ENCODE measurements around the gene RGS9BP.
"Not testable (repeated sequence)": the region's sequence is repeated elsewhere in the genome, so short reads cannot be mapped to it uniquely, and the experiment has no call there.

RGS9BP gene, protein sequence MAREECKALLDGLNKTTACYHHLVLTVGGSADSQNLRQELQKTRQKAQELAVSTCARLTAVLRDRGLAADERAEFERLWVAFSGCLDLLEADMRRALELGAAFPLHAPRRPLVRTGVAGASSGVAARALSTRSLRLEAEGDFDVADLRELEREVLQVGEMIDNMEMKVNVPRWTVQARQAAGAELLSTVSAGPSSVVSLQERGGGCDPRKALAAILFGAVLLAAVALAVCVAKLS

DNA sequence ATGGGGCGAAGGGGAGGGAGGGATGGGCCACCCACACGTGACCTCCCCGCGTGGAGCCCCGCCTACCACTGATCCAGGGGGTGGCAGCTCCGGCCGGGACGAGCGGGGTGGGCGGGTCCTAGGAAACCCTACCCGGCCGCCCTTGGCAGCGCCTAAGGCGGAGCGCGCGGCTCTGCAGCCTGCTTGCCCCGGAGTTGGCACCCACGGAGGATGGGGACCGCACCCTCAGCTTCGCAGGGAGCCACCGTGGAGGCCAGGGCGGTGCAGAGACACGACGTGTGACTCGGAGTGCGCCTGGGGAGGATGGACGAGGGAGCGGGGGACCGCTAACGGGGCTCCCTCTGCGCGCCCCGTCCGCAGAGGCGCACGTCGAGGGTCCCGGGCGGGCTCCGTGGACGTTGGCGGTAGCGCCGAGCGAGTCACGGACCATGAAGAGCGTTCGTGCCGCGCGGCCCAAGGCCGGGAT is at the start of gene RGS9BP:
TSS of gene RGS9BP (plus strand) at position 129 of the 466 bp plus-strand sequence. CDS start 416 bp downstream, outside the sequence.
- H3K27ac ChIP-seq, result peak within 1 kb of the TSS; percentile 47
- DNase-seq (ENCODE audit: low read depth, low spot score), result no peak

DNA sequence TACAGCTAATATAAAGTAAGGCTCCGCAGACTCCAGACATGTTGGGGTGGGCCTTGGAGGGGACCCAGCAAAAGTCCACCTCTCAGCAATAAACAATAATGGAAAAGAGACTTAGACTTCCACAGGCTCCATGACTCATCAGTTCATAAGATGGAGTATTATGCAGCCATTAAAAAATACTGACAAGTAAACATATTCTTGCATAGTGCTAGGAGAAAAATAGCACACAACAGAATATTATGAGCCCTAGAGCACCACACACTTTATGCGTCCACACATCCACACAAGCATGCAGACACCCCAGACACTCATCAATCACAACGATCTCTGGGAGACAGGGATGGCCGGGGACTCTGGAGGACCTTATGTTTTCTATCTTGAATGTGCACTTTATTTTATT is 48.7 kb upstream of the RGS9BP start:
- no peak overlapping the region for H3K27ac ChIP-seq
- no peak for DNase-seq (ENCODE audit: low read depth, low spot score)

DNA sequence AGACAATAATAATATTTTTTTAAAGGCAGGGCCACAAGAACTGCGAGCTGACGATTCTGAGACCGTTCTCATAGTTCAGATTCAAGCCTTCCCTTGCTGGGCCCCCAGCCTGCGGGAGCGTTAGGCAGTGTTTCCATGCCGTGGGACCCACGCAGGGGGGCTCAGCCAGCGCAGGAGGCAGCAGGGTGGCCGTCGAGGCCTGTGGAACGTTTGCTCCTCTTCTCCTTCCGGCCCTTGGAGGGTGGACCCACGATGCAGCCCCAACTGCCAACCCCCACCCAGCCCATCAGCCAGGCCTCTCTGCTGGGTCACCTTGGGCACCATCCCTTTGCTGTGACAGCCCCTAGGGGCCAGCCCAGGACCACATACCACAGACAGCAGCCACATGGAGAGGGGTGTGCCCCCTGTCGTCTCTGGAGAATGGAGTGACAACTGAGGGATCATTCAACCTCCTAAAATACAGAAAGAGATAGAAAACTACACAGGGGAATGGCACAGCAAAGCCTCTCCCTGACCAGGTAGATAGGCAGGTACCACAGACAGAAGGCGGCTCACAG is 47.9 kb upstream of the RGS9BP start:
- H3K27ac ChIP-seq, result no peak overlapping the region
- no peak for DNase-seq (ENCODE audit: low read depth, low spot score)

DNA sequence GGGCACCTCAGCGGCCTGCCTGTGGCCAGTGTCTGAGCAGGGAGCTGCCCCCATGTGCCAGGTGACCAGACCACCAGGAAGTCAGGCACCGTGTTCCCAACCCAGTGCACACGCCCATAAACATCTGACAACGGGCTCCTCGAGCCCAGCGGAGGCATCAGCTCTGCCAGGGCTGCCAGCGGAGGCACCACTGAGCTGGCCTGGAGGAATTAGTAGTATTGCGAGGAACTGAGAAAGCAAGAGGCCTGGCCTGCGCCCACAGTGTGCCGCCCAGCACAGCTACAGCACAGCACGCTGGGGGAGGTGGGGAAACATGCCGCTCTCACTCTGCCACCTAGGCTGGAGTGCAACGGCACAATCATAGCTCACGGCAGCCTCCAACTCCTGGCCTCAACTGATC is 45.3 kb upstream of the RGS9BP start:
- no peak for DNase-seq (ENCODE audit: low read depth, low spot score)
- no peak overlapping the region for H3K27ac ChIP-seq

DNA sequence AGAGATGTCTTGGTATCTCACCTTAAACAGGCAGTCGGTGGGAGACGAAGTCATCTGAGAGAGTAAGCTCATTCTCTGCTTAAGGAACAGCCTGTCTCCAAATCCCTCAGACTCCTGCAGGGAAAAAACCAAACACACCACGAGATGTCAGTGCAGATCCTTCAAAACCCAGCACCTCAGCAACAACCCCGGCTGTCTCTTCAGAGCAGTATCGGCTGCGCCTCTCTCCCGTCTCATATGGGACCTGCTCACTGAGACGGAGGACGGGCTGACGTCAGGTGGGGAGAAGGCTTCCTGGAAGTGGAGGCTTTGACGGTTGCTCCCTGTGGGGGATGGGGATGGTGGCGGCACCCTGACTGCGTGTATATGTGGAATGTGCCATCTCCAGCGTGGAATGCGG is 44.3 kb upstream of the RGS9BP start:
- no peak overlapping the region for H3K27ac ChIP-seq
- DNase-seq (ENCODE audit: low read depth, low spot score), result no peak

DNA sequence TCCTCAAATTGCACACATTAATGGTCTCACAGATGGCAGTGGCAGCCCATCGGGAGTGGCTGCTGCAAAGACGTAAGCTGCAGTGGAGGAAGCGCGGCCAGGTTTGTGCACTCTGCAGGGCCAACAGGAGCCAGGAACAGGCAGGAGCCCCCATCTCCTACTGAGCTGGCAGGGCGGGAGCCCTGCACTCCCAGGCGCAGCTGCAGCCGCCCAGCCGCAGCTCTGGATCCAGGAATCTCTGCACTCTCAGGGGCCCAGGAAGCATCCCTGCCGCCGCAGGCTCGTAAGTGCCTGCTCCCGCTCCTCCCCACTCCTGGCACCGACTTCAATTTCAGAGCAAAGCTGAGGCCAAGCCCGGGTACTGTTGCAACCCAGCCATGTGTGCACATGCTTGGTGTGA is 38.2 kb upstream of the RGS9BP start:
- no peak overlapping the region for H3K27ac ChIP-seq
- no peak for DNase-seq (ENCODE audit: low read depth, low spot score)

DNA sequence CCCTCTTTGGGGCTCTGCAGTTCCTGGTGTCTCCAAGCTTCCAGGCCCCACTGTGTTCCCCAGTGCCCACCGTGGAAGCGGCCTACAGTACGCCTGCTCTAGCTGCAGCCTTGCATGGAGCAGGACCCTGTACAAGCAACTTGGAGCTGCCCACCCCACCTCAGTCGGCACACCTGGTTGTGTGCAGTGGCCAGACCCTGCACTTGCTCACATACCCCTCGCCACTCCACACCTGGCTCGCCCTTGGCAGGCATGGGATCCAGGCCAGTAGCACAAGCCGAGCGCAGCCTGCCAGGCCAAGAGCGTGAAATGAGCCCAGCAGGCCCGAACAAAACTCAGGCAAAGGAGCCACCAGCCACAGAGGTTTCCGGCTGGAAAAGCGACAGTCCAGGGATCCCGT is 37.0 kb upstream of the RGS9BP start:
- DNase-seq (ENCODE audit: low read depth, low spot score), result no peak
- no peak overlapping the region for H3K27ac ChIP-seq

DNA sequence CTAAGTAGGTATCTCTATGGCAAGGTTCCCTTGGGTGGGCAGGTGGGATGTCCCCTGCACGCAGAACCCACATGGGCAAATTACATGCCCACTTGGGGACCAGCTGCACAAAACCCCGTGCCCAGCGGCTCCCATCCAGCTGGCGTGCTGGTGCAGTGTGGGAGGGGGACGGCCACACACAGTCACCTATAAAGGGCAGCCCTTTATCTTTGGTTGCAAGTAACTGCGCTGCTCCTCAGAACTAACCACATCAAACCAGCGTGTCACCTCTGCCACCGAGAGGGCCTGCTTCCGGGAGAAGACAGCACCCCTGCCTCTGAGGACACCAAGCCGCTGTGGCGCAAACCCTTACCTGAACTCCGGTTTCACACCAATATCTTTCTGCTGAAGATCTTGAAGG is 32.9 kb upstream of the RGS9BP start:
- no peak overlapping the region for H3K27ac ChIP-seq
- no peak for DNase-seq (ENCODE audit: low read depth, low spot score)

DNA sequence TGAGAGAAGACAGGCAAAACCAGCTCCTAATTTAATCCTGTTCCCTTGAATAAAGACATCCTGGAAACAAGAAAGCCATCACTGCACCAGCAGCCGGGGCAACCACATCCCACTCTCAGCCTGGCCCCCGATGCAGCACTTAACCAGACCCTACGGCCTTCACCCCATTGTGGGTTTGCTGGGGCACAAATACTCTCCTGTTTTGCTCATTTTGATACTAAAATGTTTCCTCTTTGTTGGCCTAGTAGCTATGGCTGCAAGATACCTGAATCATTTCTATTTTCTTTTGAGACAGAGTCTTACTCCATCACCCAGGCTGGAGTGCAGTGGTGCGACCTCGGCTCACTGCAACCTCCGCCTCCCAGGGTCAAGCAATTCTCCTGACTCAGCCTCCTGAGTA is 29.1 kb upstream of the RGS9BP start:
- H3K27ac ChIP-seq, result no peak overlapping the region
- DNase-seq (ENCODE audit: low read depth, low spot score), result no peak

DNA sequence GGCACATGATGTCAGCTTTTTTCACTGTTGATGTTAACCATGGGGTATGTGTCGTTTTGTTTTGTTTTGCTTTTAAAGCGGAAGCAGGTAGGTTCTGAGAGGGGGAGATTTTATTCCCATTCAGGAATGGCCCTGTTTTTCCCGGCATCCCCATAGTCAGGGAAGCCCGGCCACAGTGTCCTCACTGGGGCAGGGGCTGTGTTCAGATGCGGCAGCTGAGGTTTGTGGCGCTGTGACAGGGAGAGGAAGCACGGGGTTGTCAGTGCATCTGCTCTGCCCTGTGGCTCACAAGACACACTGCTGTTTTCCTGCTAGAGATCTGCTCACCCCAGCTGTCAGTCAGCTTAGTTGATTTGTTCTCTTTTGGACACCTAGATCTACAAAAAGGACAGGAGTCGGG is 28.3 kb upstream of the RGS9BP start:
- DNase-seq (ENCODE audit: low read depth, low spot score), result no peak
- no peak overlapping the region for H3K27ac ChIP-seq

DNA sequence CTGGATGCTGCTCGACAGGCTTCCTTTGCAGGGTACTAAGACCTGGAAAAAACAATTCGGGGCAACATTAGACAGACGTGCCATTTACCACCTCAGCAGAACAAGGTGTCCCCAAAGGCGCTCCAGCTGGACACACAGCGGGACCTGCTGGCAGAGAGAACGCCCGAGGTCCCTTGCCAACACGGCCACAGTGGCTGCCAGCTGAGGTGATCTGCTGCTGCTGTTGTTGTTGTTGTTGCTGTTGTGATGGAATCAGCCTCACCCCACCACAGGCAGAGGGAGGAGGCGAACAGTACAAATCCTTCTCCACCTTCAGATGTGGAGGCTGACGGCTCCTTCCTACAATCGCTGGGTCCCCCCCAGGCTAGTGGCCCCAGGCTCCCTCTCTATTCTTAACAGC is 25.9 kb upstream of the RGS9BP start:
- no peak for DNase-seq (ENCODE audit: low read depth, low spot score)

DNA sequence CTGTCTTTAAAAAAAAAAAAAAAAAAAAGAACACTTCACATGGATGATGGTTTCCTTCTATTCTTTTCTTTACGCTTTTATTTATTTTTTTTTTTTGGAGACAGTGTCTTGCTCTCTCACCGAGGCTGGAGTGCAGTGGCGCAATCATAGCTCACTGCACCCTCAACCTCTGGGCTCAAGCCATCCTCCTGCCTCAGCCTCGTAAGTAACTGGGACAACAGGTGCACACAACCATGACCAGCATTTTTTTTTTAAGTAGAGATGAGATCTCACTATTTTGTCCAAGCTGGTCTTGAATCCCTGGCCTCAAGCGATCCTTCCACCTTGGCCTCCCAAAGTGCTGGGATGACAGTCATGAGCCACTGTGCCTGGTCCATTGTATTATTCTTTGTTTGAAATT is 25.0 kb upstream of the RGS9BP start:
- no peak for DNase-seq (ENCODE audit: low read depth, low spot score)
- H3K27ac ChIP-seq, result no peak overlapping the region

More for the DNA sequence above, 25.9 kb upstream of the RGS9BP start:
- no peak overlapping the region for H3K27ac ChIP-seq

DNA sequence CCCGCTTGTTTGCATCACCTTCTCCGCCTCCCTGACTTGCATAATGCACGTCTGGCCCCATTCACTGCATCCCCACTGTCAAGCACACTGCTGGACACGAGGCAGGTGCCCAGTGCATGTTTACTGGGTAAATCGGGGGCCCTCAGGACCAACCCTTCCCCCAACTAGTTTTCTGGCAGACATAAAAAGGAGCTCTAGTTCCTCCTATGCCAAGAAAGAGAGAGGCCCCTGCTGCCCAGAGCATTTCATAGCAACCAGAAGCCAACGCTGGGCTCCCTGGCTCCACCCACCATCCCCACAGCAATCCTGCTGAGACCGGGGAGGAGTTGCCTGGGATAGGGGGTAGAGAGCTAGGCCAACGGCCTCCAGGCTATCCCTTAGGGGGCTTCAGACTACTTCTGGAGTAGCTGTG is 23.9 kb upstream of the RGS9BP start:
- DNase-seq (ENCODE audit: low read depth, low spot score), result no peak
- no peak overlapping the region for H3K27ac ChIP-seq

DNA sequence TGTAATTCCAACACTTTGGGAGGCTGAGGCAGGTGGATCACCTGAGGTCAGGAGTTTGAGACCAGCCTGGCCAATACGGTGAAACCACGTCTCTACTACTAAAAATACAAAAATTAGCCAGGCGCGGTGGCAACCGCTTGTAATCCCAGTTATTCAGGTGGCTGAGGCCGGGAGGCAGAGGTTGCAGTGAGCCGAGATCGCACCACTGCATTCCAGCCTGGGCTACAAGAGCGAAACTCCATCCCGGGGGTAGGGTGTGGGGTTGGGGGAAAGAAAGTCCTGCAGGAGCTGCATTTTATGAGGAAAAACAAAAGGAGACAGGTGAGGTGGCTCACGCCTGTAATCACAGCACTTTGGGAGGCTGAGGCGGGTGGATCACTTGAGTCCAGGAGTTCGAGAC is 23.3 kb upstream of the RGS9BP start:
- H3K27ac ChIP-seq; DNase-seq (ENCODE audit: low read depth, low spot score): not testable (repeated sequence)

DNA sequence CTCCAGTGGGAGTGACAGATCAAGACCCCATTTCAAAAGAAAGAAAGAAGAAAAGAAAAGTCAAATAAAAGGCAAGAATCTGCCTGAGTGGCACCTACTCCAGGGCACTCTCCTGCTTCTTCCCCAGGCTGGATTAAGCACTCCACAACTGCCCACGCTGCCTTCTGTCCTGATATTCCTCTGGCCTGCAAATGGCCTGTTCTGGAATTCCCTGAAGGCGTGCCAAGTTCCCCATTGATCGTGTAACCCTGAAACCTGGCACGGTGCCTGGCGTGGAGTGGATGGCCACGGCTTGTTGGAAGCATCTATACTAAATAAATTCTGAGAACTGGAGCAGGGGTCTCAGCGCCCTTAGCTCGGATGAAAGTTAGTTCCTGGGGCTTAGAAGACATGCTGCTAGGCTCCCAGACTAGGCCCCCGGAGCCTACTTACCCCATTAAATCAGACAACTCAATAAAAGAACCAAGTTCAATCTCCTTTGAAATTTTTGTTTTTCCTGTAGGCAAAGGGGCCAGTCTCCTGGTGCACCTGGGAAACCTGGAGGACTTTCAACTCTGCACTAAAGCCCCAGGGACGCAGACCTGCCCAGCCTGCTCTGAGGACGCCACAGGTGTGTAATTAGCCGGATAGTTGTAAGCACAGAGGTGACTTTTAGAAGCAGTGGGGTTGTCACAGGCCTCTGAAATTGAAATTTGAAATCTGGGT is 22.6 kb upstream of the RGS9BP start:
- DNase-seq (ENCODE audit: low read depth, low spot score), result no peak
- no peak overlapping the region for H3K27ac ChIP-seq

DNA sequence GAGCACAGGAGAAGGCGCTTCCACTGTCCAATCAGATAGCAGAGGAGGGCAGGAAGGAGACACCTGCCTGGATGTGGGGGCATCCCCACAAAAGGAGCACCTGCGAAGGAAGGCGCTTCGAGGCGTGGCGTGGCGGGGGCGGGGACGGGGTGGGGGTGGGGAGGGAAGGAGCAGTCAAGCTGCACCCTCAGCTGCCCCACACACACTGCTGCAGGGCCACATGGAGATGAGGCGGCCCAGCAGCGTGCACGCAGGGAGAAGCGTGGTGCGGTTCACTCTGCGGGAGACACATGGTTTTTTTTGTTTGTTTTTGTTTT is 22.1 kb upstream of the RGS9BP start:
- H3K27ac ChIP-seq, result no peak overlapping the region
- DNase-seq (ENCODE audit: low read depth, low spot score), result no peak

DNA sequence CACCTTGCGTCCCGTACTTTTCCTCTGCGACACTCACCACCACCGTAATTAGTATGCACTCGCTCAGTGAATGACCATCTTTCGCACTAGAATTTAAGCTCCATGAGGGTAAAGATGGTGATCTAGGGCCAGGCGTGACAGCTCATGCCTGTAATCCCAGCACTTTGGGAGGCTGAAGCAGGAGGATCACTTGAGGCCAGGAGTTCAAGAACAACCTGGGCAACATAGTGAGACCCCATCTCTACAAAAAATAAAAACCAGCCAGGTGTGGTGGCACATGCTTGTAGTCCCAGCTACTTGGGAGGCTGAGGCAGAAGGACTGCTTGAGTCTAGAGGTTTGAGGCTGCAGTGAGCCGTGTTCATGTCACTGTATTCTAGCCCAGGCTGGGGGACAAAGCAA is 19.3 kb upstream of the RGS9BP start:
- H3K27ac ChIP-seq; DNase-seq (ENCODE audit: low read depth, low spot score): not testable (repeated sequence)

DNA sequence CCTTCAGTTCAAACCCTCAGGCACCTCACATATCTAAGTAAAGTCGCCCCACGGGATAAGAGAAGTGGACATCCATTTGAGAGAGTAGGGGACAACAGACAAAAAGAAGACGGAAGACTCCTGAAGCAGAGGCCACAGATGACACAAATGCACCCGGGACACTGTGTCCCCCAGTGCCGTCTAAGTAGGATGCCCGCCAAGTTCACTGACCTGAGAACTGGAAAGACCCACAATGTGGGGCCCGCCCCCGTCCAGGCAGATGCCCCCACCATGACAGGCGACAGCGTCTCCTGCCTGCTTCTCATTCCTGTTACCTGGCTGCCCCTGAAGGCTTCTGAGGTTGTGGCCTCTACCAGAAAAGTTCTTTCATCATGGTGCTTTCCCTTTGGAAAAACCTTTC is 17.6 kb upstream of the RGS9BP start:
- DNase-seq (ENCODE audit: low read depth, low spot score), result no peak
- no peak overlapping the region for H3K27ac ChIP-seq

DNA sequence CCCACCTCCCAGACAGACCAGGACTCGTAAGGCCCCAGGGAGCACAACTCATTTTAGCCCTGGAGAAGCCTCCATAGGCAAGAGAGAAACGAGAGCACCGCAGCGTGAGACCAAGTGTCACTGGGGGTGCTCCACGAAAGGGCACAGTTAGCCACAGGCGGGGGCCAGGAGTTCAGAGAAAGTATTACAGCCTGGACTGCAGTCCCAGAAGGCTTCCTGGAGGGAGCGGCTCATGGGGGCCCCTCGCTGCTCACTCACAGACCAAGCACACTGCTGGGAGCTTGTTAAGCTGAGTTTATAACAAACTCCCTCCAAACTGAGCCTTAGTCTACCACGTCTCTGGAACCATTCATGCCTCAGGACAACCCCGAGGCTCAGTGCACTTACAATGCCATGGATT is 17.1 kb upstream of the RGS9BP start:
- no peak overlapping the region for H3K27ac ChIP-seq
- no peak for DNase-seq (ENCODE audit: low read depth, low spot score)

DNA sequence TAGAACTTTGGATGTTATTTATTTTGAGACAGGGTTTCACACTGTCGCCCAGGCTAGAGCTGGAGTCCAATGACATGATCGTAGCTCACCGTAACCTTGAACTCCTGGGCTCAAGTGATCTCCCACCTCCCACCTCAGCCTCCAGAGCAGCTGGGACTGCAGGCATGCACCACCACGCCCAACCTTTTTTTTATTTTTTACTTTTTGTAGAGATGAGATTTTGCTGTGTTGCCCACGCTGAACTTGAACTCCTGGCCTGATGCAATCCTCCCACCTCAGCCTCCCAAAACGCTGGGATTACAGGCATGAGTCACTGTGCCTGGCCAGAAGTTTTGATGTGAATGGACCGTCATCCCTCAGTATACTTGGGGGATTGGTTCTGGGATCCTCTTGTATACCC is 14.3 kb upstream of the RGS9BP start:
- H3K27ac ChIP-seq, result no peak overlapping the region
- no peak for DNase-seq (ENCODE audit: low read depth, low spot score)

DNA sequence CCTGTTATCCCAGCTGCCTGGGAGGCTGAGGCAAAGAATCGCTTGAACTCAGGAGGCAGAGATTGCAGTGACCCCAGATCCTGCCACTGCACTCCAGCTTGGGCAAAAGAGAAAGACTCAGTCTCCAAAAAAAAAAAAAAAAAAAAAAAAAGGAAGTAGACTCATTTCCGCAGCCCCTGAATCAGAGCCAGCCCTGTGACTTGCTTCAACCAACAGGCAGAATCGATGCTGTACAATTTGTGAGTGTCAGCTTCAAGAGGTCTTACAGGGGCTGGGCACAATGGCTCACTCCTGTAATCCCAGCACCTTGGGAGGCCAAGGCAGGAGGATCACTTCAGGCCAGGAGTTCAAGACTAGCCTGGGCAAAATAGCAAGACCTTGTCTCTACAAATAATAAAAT is 13.5 kb upstream of the RGS9BP start:
- DNase-seq (ENCODE audit: low read depth, low spot score), result no peak

DNA sequence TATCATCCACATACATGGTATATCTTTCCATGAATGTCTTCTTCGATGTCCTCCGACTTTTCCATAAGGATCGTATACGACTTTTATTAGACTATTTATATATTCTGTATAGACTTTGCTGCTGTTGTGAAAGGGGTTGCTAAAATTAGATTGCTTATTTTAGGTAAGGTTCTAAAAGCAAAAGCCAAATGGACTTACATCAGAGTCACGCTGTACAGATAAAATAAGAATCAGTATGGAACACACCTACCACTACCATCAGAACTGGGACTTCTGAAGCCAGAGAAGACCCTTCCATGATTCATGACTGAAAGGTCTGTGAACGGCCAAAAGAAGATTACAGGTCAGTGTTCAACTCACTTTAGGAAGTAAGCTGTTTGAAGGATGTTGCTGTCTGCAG is 9.6 kb upstream of the RGS9BP start:
- no peak overlapping the region for H3K27ac ChIP-seq
- no peak for DNase-seq (ENCODE audit: low read depth, low spot score)

More for the DNA sequence above, 13.5 kb upstream of the RGS9BP start:
- H3K27ac ChIP-seq, result no peak overlapping the region
